ENCODE data around the gene DDX59.

DDX59 gene

GRCh38 chr1:200629876-200630514 is 39.7 kb downstream of the DDX59 start:
- no peak for TF ChIP-seq ZFX (IDR thresholded peaks at IDR 0.05)
- TF ChIP-seq, protein P1, sequence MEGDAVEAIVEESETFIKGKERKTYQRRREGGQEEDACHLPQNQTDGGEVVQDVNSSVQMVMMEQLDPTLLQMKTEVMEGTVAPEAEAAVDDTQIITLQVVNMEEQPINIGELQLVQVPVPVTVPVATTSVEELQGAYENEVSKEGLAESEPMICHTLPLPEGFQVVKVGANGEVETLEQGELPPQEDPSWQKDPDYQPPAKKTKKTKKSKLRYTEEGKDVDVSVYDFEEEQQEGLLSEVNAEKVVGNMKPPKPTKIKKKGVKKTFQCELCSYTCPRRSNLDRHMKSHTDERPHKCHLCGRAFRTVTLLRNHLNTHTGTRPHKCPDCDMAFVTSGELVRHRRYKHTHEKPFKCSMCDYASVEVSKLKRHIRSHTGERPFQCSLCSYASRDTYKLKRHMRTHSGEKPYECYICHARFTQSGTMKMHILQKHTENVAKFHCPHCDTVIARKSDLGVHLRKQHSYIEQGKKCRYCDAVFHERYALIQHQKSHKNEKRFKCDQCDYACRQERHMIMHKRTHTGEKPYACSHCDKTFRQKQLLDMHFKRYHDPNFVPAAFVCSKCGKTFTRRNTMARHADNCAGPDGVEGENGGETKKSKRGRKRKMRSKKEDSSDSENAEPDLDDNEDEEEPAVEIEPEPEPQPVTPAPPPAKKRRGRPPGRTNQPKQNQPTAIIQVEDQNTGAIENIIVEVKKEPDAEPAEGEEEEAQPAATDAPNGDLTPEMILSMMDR (conservative IDR thresholded peaks at IDR 0.05), result no peak
- H3K27ac ChIP-seq, result no peak overlapping the region

- TF ChIP-seq, protein P1 (conservative IDR thresholded peaks at IDR 0.05), result no peak
- TF ChIP-seq ZFX (IDR thresholded peaks at IDR 0.05), result no peak
- no peak overlapping the region for H3K27ac ChIP-seq
Measured at GRCh38 chr1:200628223-200628881, 41.4 kb downstream of the DDX59 start.

GRCh38 chr1:200627575-200628222 is 42.0 kb downstream of the DDX59 start:
- TF ChIP-seq ZFX (IDR thresholded peaks at IDR 0.05), result no peak
- H3K27ac ChIP-seq, result no peak overlapping the region

- TF ChIP-seq ZFX (IDR thresholded peaks at IDR 0.05), result no peak
- TF ChIP-seq, protein P1 (conservative IDR thresholded peaks at IDR 0.05), result no peak
- H3K27ac ChIP-seq, result no peak overlapping the region
Measured at GRCh38 chr1:200626853-200627534, 42.7 kb downstream of the DDX59 start.

GRCh38 chr1:200625381-200625824 is 44.3 kb downstream of the DDX59 start:
- H3K27ac ChIP-seq, result no peak overlapping the region
- no peak for TF ChIP-seq ZFX (IDR thresholded peaks at IDR 0.05)
- TF ChIP-seq, protein P1 (conservative IDR thresholded peaks at IDR 0.05), result no peak

GRCh38 chr1:200624679-200625335 is 44.9 kb downstream of the DDX59 start:
- no peak overlapping the region for H3K27ac ChIP-seq
- no peak for TF ChIP-seq ZFX (IDR thresholded peaks at IDR 0.05)

GRCh38 chr1:200620273-200621131 is 49.2 kb downstream of the DDX59 start, which contains the start of gene KIF14:
KIF14 (minus strand) TSS chr1:200620751; CDS start chr1:200618723, 2,028 bp downstream.
- H3K27ac ChIP-seq, result peak within 1 kb of the TSS; percentile 94
- TF ChIP-seq ZFX (IDR thresholded peaks at IDR 0.05), result peak; percentile 58; the same call in 1 of the 2 replicates
- TF ChIP-seq, protein P1 (conservative IDR thresholded peaks at IDR 0.05), result no peak
